Thyroid gland (tissue), 4 donors: ENCODE measurements around the gene OSBPL6.

ENCODE experiments used
- CTCF ChIP-seq, 6 experiments: fragments of 200-600 bp in 3 of 6; fragments of 450-650 bp in 3 of 6; sonication (generic) in 3 of 6; IDR thresholded peaks; one replicate each; pipeline ENCODE4 v1.5.1; 2016 to 2019; ENCODE audit warnings: antibody characterized with exemption in 6 of 6, mild to moderate bottlenecking in 2 of 6, inconsistent platforms in 1 of 6, moderate library complexity in 1 of 6
- POLR2A ChIP-seq, 2 donors: fragments of 450-650 bp; IDR thresholded peaks; one replicate each; pipeline ENCODE4 v1.6.1; 2017; ENCODE audit warnings: antibody characterized with exemption in 2 of 2, mild to moderate bottlenecking in 2 of 2, moderate library complexity in 1 of 2

- TF ChIP-seq CTCF (IDR thresholded peaks at IDR 0.05) (no peak), POLR2A (IDR thresholded peaks at IDR 0.05) (no peak)
Observed at GRCh38 chr2:178188466-178188865, 5.8 kb upstream of the OSBPL6 start.
